Measurements from ENCODE around the gene SCYL3.
"Not testable (repeated sequence)": the region's sequence is repeated elsewhere in the genome, so short reads cannot be mapped to it uniquely, and the experiment has no call there.

Gene SCYL3

GRCh38 chr1:169833179-169833901, 60.4 kb downstream of the SCYL3 start:
- intact Hi-C loops (cut with DNase I) = no loop called here
- DNase-seq = no peak

- no peak for DNase-seq
- intact Hi-C loops (cut with DNase I) = no loop called here
These were observed 64.0 kb downstream of the SCYL3 start for GRCh38 chr1:169829671-169830070.

- no peak for DNase-seq
- intact Hi-C loops (cut with DNase I) = no loop called here
These were observed 69.5 kb downstream of the SCYL3 start for GRCh38 chr1:169824153-169824552.

- intact Hi-C loops (cut with DNase I) = no loop called here
- no peak for DNase-seq
These were observed 72.2 kb downstream of the SCYL3 start for GRCh38 chr1:169821500-169821899.

GRCh38 chr1:169816617-169817016, 77.1 kb downstream of the SCYL3 start:
- intact Hi-C loops (cut with DNase I) = no loop called here
- DNase-seq = no peak

- intact Hi-C loops (cut with DNase I) = no loop called here
These were observed 79.4 kb downstream of the SCYL3 start for GRCh38 chr1:169814265-169814664.

GRCh38 chr1:169812131-169812530, 81.6 kb downstream of the SCYL3 start:
- DNase-seq = no peak
- intact Hi-C loops (cut with DNase I) = no loop called here

More at GRCh38 chr1:169814265-169814664, 79.4 kb downstream of the SCYL3 start:
- DNase-seq = no peak

GRCh38 chr1:169811418-169812035, 82.2 kb downstream of the SCYL3 start:
- DNase-seq; intact Hi-C loops (cut with DNase I): not testable (repeated sequence)

GRCh38 chr1:169809370-169810095, 84.2 kb downstream of the SCYL3 start:
- intact Hi-C loops (cut with DNase I) = loop anchor here (1.0 to 5.0 kb wide), 2 partner anchors 208 to 257 kb away; no protein-coding TSS in a partner anchor
- no peak for DNase-seq

- intact Hi-C loops (cut with DNase I) = loop anchor here (5.0 kb wide), 1 partner anchor 253 kb away; no protein-coding TSS in a partner anchor
- DNase-seq = no peak
These were observed 88.8 kb downstream of the SCYL3 start for GRCh38 chr1:169804941-169805340.

GRCh38 chr1:169802888-169803287, 90.8 kb downstream of the SCYL3 start:
- no peak for DNase-seq
- intact Hi-C loops (cut with DNase I) = no loop called here
